GM19438 (cell line): ENCODE measurements around the gene LAYN.
A peak's percentile ranks its signal among the peaks of the same experiment; 100 is the strongest.

Experiments used
- ATAC-seq: cut with Tn5 transposase; IDR thresholded peaks from one replicate; pipeline ENCODE4 v1.9.1; 2021; ENCODE audit warnings: low read depth; ENCODE audit not compliant: unreplicated experiment

Gene LAYN

GRCh38 chr11:111589886-111590499 is 49.5 kb downstream of the LAYN start:
- no peak for ATAC-seq

GRCh38 chr11:111591187-111591960 is 50.9 kb downstream of the LAYN start:
- ATAC-seq: no peak

- no peak for ATAC-seq
Observed at GRCh38 chr11:111592491-111592890, 52.0 kb downstream of the LAYN start.

GRCh38 chr11:111596319-111596718 is 55.8 kb downstream of the LAYN start:
- ATAC-seq: no peak

GRCh38 chr11:111598148-111598547 is 57.6 kb downstream of the LAYN start:
- ATAC-seq: no peak

GRCh38 chr11:111598559-111598958 is 58.0 kb downstream of the LAYN start:
- no peak for ATAC-seq

- no peak for ATAC-seq
Observed at GRCh38 chr11:111601636-111601978, 61.1 kb downstream of the LAYN start.

- peak; percentile 86 for ATAC-seq
Observed at GRCh38 chr11:111601979-111602864, 61.7 kb downstream of the LAYN start, which contains the start of gene SIK2. SIK2 (plus strand) TSS chr11:111602449; CDS start chr11:111602564, 115 bp downstream.

- ATAC-seq: peak; percentile 3
Observed at GRCh38 chr11:111602865-111603610, 62.5 kb downstream of the LAYN start.

- no peak for ATAC-seq
Observed at GRCh38 chr11:111603611-111604130, 63.2 kb downstream of the LAYN start.

GRCh38 chr11:111604392-111605009 is 64.0 kb downstream of the LAYN start:
- no peak for ATAC-seq

GRCh38 chr11:111605681-111606080 is 65.2 kb downstream of the LAYN start:
- ATAC-seq: no peak

GRCh38 chr11:111606986-111607385 is 66.5 kb downstream of the LAYN start:
- ATAC-seq: no peak

GRCh38 chr11:111607751-111608150 is 67.2 kb downstream of the LAYN start:
- ATAC-seq: no peak
